Measurements from ENCODE around the gene RAB5IF. TPM values are rescaled to one million over a fixed set of nuclear protein-coding genes. Genes with fewer than 3 reads are reported as not detected.
A peak's percentile ranks its signal among the peaks of the same experiment; 100 is the strongest.

RAB5IF gene
- total and polyA plus RNA-seq, 9 of the 15 experiments (the other 6 are each of a cell fraction or from before 2014, with no cell fraction given): 26.5 to 198 (median 134) TPM

DNA sequence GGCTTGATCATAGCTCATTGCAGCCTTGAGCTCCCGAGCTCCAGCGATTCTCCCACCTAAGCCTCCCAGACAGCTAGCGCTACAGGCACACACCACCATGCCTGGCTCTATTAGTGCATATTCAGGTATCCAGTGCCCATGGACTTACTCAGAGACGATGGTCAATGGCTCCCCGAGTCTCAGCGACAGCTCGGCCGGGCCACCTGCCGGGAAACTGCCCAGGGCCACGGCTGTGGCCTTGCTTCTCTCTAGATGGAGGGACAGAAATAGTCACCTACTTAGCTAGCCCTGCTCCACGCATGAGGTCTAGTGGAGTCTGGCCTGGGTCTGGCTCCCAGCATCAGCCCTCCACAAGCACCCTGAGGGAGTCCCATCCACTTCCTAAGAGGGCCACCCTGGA lies 28.8 kb downstream of the RAB5IF start:
- BruUV-seq (replicated peaks): no TSS peak
- no peak for TF ChIP-seq MTF1 (CRISPR knock-in tag; IDR thresholded peaks at IDR 0.05; ENCODE audit: borderline replicate concordance)
- no peak for TF ChIP-seq RFX5 (IDR thresholded peaks at IDR 0.05; ENCODE audit: low read depth, low read length)
- TF ChIP-seq FOXA1 (IDR thresholded peaks at IDR 0.05; ENCODE audit: borderline replicate concordance): no peak
- TF ChIP-seq HSF4 (CRISPR knock-in tag; IDR thresholded peaks at IDR 0.05; ENCODE audit: borderline replicate concordance): no peak
- no peak for TF ChIP-seq ZNF780A (CRISPR knock-in tag; IDR thresholded peaks at IDR 0.05)
- TF ChIP-seq, protein P1, sequence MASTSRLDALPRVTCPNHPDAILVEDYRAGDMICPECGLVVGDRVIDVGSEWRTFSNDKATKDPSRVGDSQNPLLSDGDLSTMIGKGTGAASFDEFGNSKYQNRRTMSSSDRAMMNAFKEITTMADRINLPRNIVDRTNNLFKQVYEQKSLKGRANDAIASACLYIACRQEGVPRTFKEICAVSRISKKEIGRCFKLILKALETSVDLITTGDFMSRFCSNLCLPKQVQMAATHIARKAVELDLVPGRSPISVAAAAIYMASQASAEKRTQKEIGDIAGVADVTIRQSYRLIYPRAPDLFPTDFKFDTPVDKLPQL (IDR thresholded peaks at IDR 0.05; ENCODE audit: extremely low read depth, insufficient read length): no peak
- TF ChIP-seq CHD1 (IDR thresholded peaks at IDR 0.05; ENCODE audit: low read length): no peak
- TF ChIP-seq, protein P2, sequence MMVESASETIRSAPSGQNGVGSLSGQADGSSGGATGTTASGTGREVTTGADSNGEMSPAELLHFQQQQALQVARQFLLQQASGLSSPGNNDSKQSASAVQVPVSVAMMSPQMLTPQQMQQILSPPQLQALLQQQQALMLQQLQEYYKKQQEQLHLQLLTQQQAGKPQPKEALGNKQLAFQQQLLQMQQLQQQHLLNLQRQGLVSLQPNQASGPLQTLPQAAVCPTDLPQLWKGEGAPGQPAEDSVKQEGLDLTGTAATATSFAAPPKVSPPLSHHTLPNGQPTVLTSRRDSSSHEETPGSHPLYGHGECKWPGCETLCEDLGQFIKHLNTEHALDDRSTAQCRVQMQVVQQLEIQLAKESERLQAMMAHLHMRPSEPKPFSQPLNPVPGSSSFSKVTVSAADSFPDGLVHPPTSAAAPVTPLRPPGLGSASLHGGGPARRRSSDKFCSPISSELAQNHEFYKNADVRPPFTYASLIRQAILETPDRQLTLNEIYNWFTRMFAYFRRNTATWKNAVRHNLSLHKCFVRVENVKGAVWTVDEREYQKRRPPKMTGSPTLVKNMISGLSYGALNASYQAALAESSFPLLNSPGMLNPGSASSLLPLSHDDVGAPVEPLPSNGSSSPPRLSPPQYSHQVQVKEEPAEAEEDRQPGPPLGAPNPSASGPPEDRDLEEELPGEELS (CRISPR knock-in tag; IDR thresholded peaks at IDR 0.05; ENCODE audit: borderline replicate concordance): no peak
- TF ChIP-seq ZNF436 (CRISPR knock-in tag; IDR thresholded peaks at IDR 0.05): no peak
- TF ChIP-seq TGIF2 (CRISPR knock-in tag; IDR thresholded peaks at IDR 0.05): no peak
- TF ChIP-seq, protein P3, sequence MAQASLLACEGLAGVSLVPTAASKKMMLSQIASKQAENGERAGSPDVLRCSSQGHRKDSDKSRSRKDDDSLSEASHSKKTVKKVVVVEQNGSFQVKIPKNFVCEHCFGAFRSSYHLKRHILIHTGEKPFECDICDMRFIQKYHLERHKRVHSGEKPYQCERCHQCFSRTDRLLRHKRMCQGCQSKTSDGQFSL (CRISPR knock-in tag; IDR thresholded peaks at IDR 0.05): no peak
- TF ChIP-seq, protein P3 (tag; IDR thresholded peaks at IDR 0.05): no peak
- TF ChIP-seq, protein P4, sequence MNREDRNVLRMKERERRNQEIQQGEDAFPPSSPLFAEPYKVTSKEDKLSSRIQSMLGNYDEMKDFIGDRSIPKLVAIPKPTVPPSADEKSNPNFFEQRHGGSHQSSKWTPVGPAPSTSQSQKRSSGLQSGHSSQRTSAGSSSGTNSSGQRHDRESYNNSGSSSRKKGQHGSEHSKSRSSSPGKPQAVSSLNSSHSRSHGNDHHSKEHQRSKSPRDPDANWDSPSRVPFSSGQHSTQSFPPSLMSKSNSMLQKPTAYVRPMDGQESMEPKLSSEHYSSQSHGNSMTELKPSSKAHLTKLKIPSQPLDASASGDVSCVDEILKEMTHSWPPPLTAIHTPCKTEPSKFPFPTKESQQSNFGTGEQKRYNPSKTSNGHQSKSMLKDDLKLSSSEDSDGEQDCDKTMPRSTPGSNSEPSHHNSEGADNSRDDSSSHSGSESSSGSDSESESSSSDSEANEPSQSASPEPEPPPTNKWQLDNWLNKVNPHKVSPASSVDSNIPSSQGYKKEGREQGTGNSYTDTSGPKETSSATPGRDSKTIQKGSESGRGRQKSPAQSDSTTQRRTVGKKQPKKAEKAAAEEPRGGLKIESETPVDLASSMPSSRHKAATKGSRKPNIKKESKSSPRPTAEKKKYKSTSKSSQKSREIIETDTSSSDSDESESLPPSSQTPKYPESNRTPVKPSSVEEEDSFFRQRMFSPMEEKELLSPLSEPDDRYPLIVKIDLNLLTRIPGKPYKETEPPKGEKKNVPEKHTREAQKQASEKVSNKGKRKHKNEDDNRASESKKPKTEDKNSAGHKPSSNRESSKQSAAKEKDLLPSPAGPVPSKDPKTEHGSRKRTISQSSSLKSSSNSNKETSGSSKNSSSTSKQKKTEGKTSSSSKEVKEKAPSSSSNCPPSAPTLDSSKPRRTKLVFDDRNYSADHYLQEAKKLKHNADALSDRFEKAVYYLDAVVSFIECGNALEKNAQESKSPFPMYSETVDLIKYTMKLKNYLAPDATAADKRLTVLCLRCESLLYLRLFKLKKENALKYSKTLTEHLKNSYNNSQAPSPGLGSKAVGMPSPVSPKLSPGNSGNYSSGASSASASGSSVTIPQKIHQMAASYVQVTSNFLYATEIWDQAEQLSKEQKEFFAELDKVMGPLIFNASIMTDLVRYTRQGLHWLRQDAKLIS (CRISPR knock-in tag; IDR thresholded peaks at IDR 0.05): no peak
- no peak for TF ChIP-seq ZNF354B (CRISPR knock-in tag; IDR thresholded peaks at IDR 0.05)
- no peak for TF ChIP-seq NFYB (IDR thresholded peaks at IDR 0.05; ENCODE audit: extremely low read depth, insufficient read length)
- no peak for TF ChIP-seq CCAR2 (IDR thresholded peaks at IDR 0.05; ENCODE audit: low read depth, low read length)

More for the DNA sequence above, 28.8 kb downstream of the RAB5IF start:
- Histone ChIP-seq H4K20me1 (replicated peaks; ENCODE audit: control insufficient read depth, insufficient read depth, low read length) (no peaks in the 10 kb centered on the region), H3K4me1 (replicated peaks in 1 of 2; ENCODE audit: control insufficient read depth in 2 of 2, insufficient read depth in 2 of 2, low read length in 2 of 2) (peaks cover 0 to 3% of the 10 kb centered on the region in 2 experiments; a peak in 1 of 5 replicates), H3K79me2 (ENCODE audit: control insufficient read depth, insufficient read depth, low read length) (no peaks in the 10 kb centered on the region), H3K36me3 (ENCODE audit: control insufficient read depth, insufficient read depth, low read length) (no peaks in the 10 kb centered on the region), H3K27ac (ENCODE audit: extremely low read depth, low read depth, low read length) (no peak overlapping the region), H3K9me3 (replicated peaks; ENCODE audit: control insufficient read depth, insufficient read depth, low read depth, low read length) (no peaks in the 10 kb centered on the region), H3K9ac (ENCODE audit: insufficient read depth in 1 of 2, low read depth in 2 of 2, low read length in 2 of 2) (0 out of 4 replicates have a peak overlapping the region, but pooled peaks of 1 of the 2 experiments have one; percentile 2), H3K27me3 (ENCODE audit: control insufficient read depth in 2 of 2, insufficient read depth in 2 of 2, low read length in 2 of 2) (no peaks in the 10 kb centered on the region; a peak in 1 of 5 replicates), H3K9me1 (ENCODE audit: control insufficient read depth, insufficient read depth, low read length) (no peaks in the 10 kb centered on the region), H2AFZ (ENCODE audit: low read depth, low read length) (no peak overlapping the region), H3K4me2 (ENCODE audit: insufficient read depth, low read length) (no peak overlapping the region), H3K4me3 (no peak overlapping the region)
- ChIA-PET CTCF (ENCODE audit: low intra/inter-chr PET ratio) (no interaction called here), POLR2A (interaction anchor here (0.6 to 0.9 kb wide), 2 partner anchors 95 to 398 kb away, joined by 4 to 6 read pairs; partner anchors contain the start of gene AAR2)
- in situ Hi-C loops (cut with MboI): no loop called here
- DNase-seq (ENCODE audit: extremely low read depth in 1 of 4, low spot score in 3 of 4) (no peak), ATAC-seq (no peak), FAIRE-seq (no peak)
- WGBS (ENCODE audit: insufficient coverage, low coverage, missing lambda C conversion rate): 35% methylated on average over 11 of the region's 11 CpGs
- intact Hi-C loops (cut with micrococcal nuclease): no loop called here

All from K562 (cell line).